Liver (tissue), 9 donors: ENCODE data around the gene DEXI. TPM values are rescaled to one million over a fixed set of nuclear protein-coding genes. Genes with fewer than 3 reads are reported as not detected.

Experiments used
- DNase-seq: peaks from one replicate; pipeline ENCODE4 v3.0.0-alpha.2; 2017; ENCODE audit warnings: low spot score
- H3K27ac ChIP-seq, 2 donors: one replicate each; pipeline ENCODE4 v1.7.0; 2013; ENCODE audit warnings: inconsistent platforms in 2 of 2, low read length in 2 of 2, control low read depth in 1 of 2, low read depth in 1 of 2, mild to moderate bottlenecking in 1 of 2
- H3K27me3 ChIP-seq, 4 donors: one replicate each; pipeline versions ENCODE4 v1.6.1 to v1.7.0; 2013; ENCODE audit warnings: low read length in 3 of 4, inconsistent platforms in 1 of 4, mild to moderate bottlenecking in 1 of 4, moderate library complexity in 1 of 4; ENCODE audit not compliant: control insufficient read depth in 4 of 4, insufficient read depth in 4 of 4
- H3K36me3 ChIP-seq, 4 donors: one replicate each; pipeline versions ENCODE4 v1.6.1 to v1.7.0; 2013; ENCODE audit warnings: low read length in 3 of 4, mild to moderate bottlenecking in 3 of 4, low read depth in 1 of 4, moderate library complexity in 1 of 4; ENCODE audit not compliant: control insufficient read depth in 4 of 4, insufficient read depth in 3 of 4
- H3K4me1 ChIP-seq, 4 donors: one replicate each; pipeline versions ENCODE4 v1.6.1 to v1.7.0; 2013; ENCODE audit warnings: low read length in 3 of 4, mild to moderate bottlenecking in 3 of 4, moderate library complexity in 1 of 4; ENCODE audit not compliant: control insufficient read depth in 4 of 4, insufficient read depth in 4 of 4
- H3K4me3 ChIP-seq, 3 donors: one replicate each; pipeline versions ENCODE4 v1.6.1 to v1.7.0; 2013; ENCODE audit warnings: low read length in 3 of 3, control low read depth in 1 of 3, low read depth in 1 of 3, mild to moderate bottlenecking in 1 of 3
- H3K9ac ChIP-seq, 2 donors: one replicate each; pipeline ENCODE4 v1.7.0; 2013; ENCODE audit warnings: low read length in 2 of 2, mild to moderate bottlenecking in 2 of 2, moderate library complexity in 2 of 2, control low read depth in 1 of 2, low read depth in 1 of 2
- H3K9me3 ChIP-seq, 4 donors: one replicate each; pipeline versions ENCODE4 v1.6.1 to v1.7.0; 2013; ENCODE audit warnings: low read length in 3 of 4; ENCODE audit not compliant: control insufficient read depth in 4 of 4
- ATF3 ChIP-seq: IDR thresholded peaks from 2 replicates; pipeline ENCODE4 v1.6.1; 2016; ENCODE audit warnings: antibody characterized with exemption
- CTCF ChIP-seq: fragments of 150-350 bp; IDR thresholded peaks from 2 replicates; pipeline ENCODE4 v1.5.1; 2017; ENCODE audit warnings: improper control_type of control experiment, low read depth, low read length; ENCODE audit not compliant: missing input control
- EGR1 ChIP-seq, 2 donors: IDR thresholded peaks; 2 replicates each; pipeline ENCODE4 v1.6.1; 2016 to 2018; ENCODE audit warnings: antibody characterized with exemption in 2 of 2, low read depth in 2 of 2
- FOXA1 ChIP-seq: IDR thresholded peaks from 2 replicates; pipeline ENCODE4 v1.6.1; 2016; ENCODE audit warnings: antibody characterized with exemption
- FOXA2 ChIP-seq: IDR thresholded peaks from 2 replicates; pipeline ENCODE4 v1.6.1; 2016; ENCODE audit warnings: antibody characterized with exemption
- GABPA ChIP-seq, 2 donors: IDR thresholded peaks in 1 of 2; conservative IDR thresholded peaks in 1 of 2; 2 replicates each; pipeline ENCODE4 v1.6.1; 2016; ENCODE audit warnings: antibody characterized with exemption in 2 of 2, mild to moderate bottlenecking in 1 of 2, moderate library complexity in 1 of 2
- HNF4A ChIP-seq, 2 donors: conservative IDR thresholded peaks; 2 replicates each; pipeline ENCODE4 v1.6.1; 2016; ENCODE audit warnings: antibody characterized with exemption in 2 of 2, mild to moderate bottlenecking in 2 of 2
- HNF4G ChIP-seq: IDR thresholded peaks from 2 replicates; pipeline ENCODE4 v1.6.1; 2016; ENCODE audit warnings: antibody characterized with exemption
- JUND ChIP-seq, 2 donors: IDR thresholded peaks; 2 replicates each; pipeline ENCODE4 v1.6.1; 2016; ENCODE audit warnings: antibody characterized with exemption in 2 of 2
- MAX ChIP-seq: IDR thresholded peaks from 2 replicates; pipeline ENCODE4 v1.6.1; 2016; ENCODE audit warnings: antibody characterized with exemption
- NR2F2 ChIP-seq: IDR thresholded peaks from 2 replicates; pipeline ENCODE4 v1.6.1; 2016; ENCODE audit warnings: antibody characterized with exemption
- RAD21 ChIP-seq, 2 donors: IDR thresholded peaks; 2 replicates each; pipeline ENCODE4 v1.6.1; 2016; ENCODE audit warnings: antibody characterized with exemption in 2 of 2, mild to moderate bottlenecking in 2 of 2
- REST ChIP-seq: IDR thresholded peaks from 2 replicates; pipeline ENCODE4 v1.6.1; 2016; ENCODE audit warnings: antibody characterized with exemption, mild to moderate bottlenecking
- RXRA ChIP-seq, 2 donors: IDR thresholded peaks; 2 replicates each; pipeline ENCODE4 v1.6.1; 2017 to 2018; ENCODE audit warnings: antibody characterized with exemption in 2 of 2, mild to moderate bottlenecking in 1 of 2
- SP1 ChIP-seq: IDR thresholded peaks from 2 replicates; pipeline ENCODE4 v1.6.1; 2018; ENCODE audit warnings: antibody characterized with exemption, mild to moderate bottlenecking
- TAF1 ChIP-seq: conservative IDR thresholded peaks from 2 replicates; pipeline ENCODE4 v1.6.1; 2016; ENCODE audit warnings: antibody characterized with exemption, mild to moderate bottlenecking
- YY1 ChIP-seq: IDR thresholded peaks from 2 replicates; pipeline ENCODE4 v1.6.1; 2016; ENCODE audit warnings: antibody characterized with exemption, mild to moderate bottlenecking
- ZBTB33 ChIP-seq: IDR thresholded peaks from 2 replicates; pipeline ENCODE4 v1.6.1; 2016; ENCODE audit warnings: antibody characterized with exemption
- WGBS: extraction: QIAGEN DNeasy Blood & Tissue Kit; methylation state at CpG from one replicate; pipeline ENCODE4 v1.1.7; 2013; 5-methylcytosine and 5-hydroxymethylcytosine counted together
- polyA plus RNA-seq, 2 donors: library from polyadenylated mRNA; stranded (reverse) in 1 of 2; unstranded in 1 of 2; fragments of 200-250 nt in 1 of 2; fragments of >200 nt in 1 of 2; fragmentation: Nextera tagmentation in 1 of 2; extraction: Ambion mirVana in 1 of 2; gene quantifications; one replicate each; pipeline versions ENCODE4 v1.2.1 to v1.2.3, GENCODE V29; 2013 to 2015
- total RNA-seq, 2 donors: library from RNA; depleted of rRNA; stranded (reverse); fragments of >200 nt; gene quantifications; one replicate each; pipeline ENCODE4 v1.2.3, GENCODE V29; 2014
- donor health status: healthy.
- donor health status: healthy.
- donor health status: healthy.
- donor health status: healthy.
- donor health status: healthy.

The DEXI gene
- total and polyA plus RNA-seq, 4 donors = 13.6 to 69.9 (median 41.8) TPM

GRCh38 chr16:10927497-10928112 is 14.7 kb downstream of the DEXI start:
- 92% methylated on average over 11 of the region's 11 CpGs for WGBS
- no peak for TF ChIP-seq YY1
- TF ChIP-seq HNF4A (conservative IDR thresholded peaks at IDR 0.05) = no peak
- no peak for TF ChIP-seq MAX
- TF ChIP-seq ZBTB33 = no peak
- no peak for TF ChIP-seq RAD21 (IDR thresholded peaks at IDR 0.05)
- no peak for TF ChIP-seq RXRA (IDR thresholded peaks at IDR 0.05)
- TF ChIP-seq EGR1 (IDR thresholded peaks at IDR 0.05; ENCODE audit: low read depth in 2 of 2) = no peak
- no peaks in the 10 kb centered on the region for H3K27me3 ChIP-seq
- H3K27ac ChIP-seq = no peak overlapping the region
- H3K4me1 ChIP-seq = peaks cover 20 to 90% (median 73%) of the 10 kb centered on the region in 4 donors
- H3K4me3 ChIP-seq = peak overlapping the region in 2 of 3 donors; percentile 47 to 66
- no peak for DNase-seq
- no peak overlapping the region for H3K9ac ChIP-seq
- H3K9me3 ChIP-seq = no peaks in the 10 kb centered on the region
- peaks cover 1 to 9% (median 4%) of the 10 kb centered on the region in 4 donors for H3K36me3 ChIP-seq

GRCh38 chr16:10926867-10927266 is 15.4 kb downstream of the DEXI start:
- Histone ChIP-seq H3K4me1 (peaks cover 19 to 95% (median 79%) of the 10 kb centered on the region in 4 donors), H3K36me3 (peaks cover 1 to 9% (median 4%) of the 10 kb centered on the region in 4 donors), H3K9ac (no peak overlapping the region), H3K9me3 (no peaks in the 10 kb centered on the region), H3K27ac (peak overlapping the region in 1 of 2 donors; percentile 15), H3K4me3 (peak overlapping the region in 1 of 3 donors; percentile 14), H3K27me3 (no peaks in the 10 kb centered on the region)
- 76% methylated on average over 5 of the region's 5 CpGs for WGBS
- TF ChIP-seq HNF4A (conservative IDR thresholded peaks at IDR 0.05) = no peak
- DNase-seq = no peak

- no peaks in the 10 kb centered on the region for H3K9me3 ChIP-seq
- H3K27ac ChIP-seq = peak overlapping the region in 1 of 2 donors; percentile 14
- H3K4me3 ChIP-seq = no peak overlapping the region
- peaks cover 18 to 97% (median 86%) of the 10 kb centered on the region in 4 donors for H3K4me1 ChIP-seq
- no peaks in the 10 kb centered on the region for H3K27me3 ChIP-seq
- TF ChIP-seq GABPA (IDR thresholded peaks at IDR 0.05 in 1 of 2, conservative IDR thresholded peaks at IDR 0.05 in 1 of 2) (no peak), TAF1 (no peak), REST (no peak), SP1 (no peak), JUND (IDR thresholded peaks at IDR 0.05) (no peak), ZBTB33 (no peak), HNF4G (no peak), FOXA2 (no peak), RAD21 (IDR thresholded peaks at IDR 0.05) (no peak), CTCF (no peak), FOXA1 (no peak), HNF4A (conservative IDR thresholded peaks at IDR 0.05) (no peak), ATF3 (no peak), EGR1 (IDR thresholded peaks at IDR 0.05; ENCODE audit: low read depth in 2 of 2) (no peak), NR2F2 (no peak)
- no peak overlapping the region for H3K9ac ChIP-seq
- DNase-seq = no peak
- H3K36me3 ChIP-seq = peaks cover 1 to 9% (median 4%) of the 10 kb centered on the region in 4 donors
- 64% methylated on average over 4 of the region's 4 CpGs for WGBS
Observed at GRCh38 chr16:10926094-10926493, 16.2 kb downstream of the DEXI start.
